Effector CD8-positive, alpha-beta T cell (primary cell): ENCODE results near the gene TNRC6A.
"Not testable (repeated sequence)": the region's sequence is repeated elsewhere in the genome, so short reads cannot be mapped to it uniquely, and the experiment has no call there.

Experiments used
- DNase-seq: peaks from one replicate; lab custom pipeline; 2025; lab: John Stamatoyannopoulos, UW
- total RNA-seq, 4 experiments: gene quantifications; one replicate each; lab custom pipeline; 2026; lab: John Stamatoyannopoulos, UW

The TNRC6A gene
- total RNA-seq = 111 to 211 (median 198) reads per million in 4 experiments

DNA sequence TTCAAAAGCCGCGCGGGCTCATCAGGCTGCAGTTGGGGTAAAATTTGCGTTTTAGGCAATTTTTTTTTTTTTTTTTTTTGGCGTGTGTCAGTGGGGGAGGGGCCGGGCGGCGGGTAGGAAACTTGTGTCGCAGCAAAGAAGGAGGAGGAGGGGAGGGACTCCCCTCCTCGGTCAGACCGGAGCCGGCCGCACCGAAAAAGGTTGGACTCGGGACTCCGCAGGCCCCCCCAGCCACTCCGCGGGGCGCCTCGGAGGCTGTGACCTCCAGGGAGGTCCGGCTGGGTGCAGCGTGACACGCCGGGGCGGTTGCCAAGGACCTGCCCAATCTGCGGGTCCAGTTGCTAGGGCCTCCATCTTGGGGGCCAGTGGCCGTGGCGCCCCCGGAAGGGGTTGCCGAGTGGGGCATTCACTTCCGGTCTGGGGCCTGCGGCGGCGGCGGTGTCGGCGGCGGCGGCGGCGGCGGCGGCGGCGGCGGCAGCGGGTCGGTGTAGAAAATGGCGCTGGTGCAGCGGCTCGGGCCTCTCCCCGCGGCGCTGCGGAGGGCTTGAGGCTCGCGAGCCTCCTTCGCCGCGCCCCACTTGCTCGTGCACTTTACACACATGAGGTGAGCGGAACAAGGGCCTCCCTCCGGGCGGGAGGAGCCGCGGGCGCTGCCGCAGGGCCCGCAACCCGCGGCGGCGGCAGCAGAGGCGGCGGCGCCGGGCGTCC lies at the start of gene TNRC6A:
TNRC6A (plus strand) TSS at position 409 of the 708 bp plus-strand sequence; CDS start at position 600, 191 bp downstream.
- peak; percentile 57 for DNase-seq

DNA sequence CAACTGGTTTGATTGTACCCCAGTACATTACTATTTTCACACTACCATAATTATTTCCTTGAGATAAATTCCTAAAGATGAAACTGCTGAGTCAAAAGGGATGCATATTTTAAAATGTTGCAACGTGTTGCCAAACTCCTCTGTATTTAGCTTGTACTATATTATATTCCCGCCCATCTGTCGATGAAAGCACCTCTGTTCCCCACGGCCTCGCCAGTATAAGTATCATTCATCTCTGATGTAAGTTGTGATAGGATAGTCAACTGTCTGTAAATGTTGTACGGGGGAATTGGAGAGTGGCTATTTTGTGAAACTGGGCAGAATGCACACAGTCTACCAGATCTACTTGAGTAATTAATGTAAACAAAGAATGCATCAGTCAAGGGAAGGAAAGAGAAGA lies 47.7 kb upstream of the TNRC6A start:
- DNase-seq = no peak

DNA sequence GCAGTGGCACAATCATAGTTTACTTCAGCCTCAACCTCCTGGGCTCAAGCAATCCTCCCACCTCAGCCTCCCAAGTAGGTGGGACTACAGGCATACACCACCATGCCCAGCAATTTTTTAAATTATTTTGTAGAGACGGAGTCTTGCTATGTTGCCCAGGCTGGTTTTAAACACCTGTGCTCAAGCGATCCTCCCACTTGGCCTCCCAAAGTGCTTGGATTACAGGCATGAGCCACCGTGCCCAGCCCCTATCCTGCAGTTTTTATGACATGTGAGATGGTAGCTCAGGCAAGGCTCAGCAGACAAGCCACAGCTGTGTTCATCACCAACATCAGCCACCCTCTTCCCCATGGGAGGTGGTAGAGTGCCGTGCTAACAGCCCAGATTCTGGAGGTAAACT lies 46.2 kb upstream of the TNRC6A start:
- no peak for DNase-seq

DNA sequence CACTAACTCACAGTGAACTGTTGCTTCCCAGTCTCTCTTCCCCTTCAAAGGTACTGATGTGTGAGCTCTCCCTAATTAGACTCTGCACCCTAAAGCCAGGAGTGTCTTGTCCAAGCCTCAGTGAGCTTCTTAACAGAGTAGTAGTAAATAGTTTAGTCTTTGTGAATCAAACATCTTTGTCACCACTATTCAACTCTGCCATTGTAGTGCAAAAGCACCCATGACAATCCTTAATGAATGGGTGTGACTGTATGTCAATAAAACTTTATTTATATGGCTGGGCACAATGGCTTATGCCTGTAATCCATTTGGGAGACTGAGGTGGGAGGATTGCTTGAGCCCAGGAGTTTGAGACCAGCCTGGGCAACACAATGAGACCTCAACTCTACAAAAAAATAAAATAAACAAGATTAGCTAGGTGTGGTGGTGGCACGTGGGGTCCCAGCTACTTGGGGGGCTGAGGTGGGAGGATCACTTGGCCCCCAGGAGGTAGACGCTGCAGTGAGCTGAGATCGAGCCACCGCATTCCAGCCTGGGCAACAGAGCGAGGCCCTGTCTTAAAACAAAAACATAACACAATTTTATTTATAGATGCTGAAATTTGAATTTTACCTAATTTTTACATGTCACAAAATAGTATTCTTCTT lies 45.5 kb upstream of the TNRC6A start:
- DNase-seq = no peak

DNA sequence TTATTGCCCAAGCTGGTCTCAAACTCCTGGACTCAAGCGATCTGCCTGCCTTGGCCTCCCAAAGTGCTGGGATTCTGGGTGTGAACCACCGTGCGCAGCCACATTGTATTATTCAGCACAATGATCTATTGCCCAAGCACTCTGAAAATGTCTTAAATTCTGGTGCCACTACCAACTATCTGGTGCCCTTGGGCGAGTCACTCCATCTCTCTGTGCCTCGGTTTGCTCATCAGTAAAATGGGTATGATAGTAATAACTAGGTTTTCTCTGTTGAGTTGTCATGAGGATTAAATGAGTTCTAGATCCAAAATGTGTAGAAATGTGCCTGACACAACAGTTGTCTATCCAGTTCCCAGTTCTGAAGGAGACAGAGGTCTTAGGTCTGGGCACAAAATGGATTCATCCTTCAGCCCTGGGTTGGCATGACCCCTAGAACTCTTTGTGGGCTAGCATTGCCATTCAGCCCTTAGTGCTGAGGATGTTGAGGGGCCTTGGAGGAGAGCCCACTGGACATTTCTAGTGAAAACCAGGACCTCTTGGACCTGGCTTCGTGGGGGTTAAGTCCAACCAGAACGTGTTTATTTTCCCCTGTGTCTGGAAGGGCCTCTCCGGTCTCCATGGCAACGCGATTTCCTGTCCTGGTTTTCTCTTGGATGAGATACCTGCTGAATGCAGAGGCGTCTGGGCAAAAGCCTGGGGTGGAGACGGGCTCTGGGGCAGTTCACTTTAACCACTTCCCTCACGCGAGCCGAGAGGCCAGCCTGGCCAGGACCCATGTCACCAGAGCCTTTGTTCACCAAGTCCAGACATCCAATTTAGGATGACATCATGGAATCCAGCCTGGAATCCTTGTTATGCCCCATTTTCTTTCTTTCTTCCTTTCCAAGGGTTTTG lies 43.7 kb upstream of the TNRC6A start:
- DNase-seq = no peak

DNA sequence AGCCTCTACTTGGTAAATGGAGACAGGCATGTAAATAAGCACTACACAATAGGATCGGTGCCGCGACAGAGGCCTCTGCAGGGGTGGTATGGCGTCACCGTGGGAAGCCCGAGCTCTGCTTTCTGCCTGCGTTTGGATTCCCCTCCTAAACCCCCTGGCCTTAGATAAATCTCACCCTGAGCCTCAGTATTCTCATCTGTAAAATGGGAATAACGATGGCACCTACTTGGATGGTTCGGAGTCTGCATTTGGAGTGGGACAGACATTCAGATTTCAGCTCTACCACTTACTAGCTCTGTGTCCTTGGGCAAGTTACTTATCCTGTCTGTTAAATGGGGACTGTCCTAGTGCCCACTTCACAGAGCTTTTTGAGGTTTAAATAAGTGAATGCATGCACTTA lies 42.8 kb upstream of the TNRC6A start:
- no peak for DNase-seq

- no peak for DNase-seq
Observed at GRCh38 chr16:24688359-24688758, 41.1 kb upstream of the TNRC6A start.

- no peak for DNase-seq
Observed at GRCh38 chr16:24689128-24689527, 40.3 kb upstream of the TNRC6A start.

- DNase-seq = no peak
Observed at GRCh38 chr16:24692854-24693253, 36.6 kb upstream of the TNRC6A start.

- no peak for DNase-seq
Observed at GRCh38 chr16:24694931-24695330, 34.5 kb upstream of the TNRC6A start.

DNA sequence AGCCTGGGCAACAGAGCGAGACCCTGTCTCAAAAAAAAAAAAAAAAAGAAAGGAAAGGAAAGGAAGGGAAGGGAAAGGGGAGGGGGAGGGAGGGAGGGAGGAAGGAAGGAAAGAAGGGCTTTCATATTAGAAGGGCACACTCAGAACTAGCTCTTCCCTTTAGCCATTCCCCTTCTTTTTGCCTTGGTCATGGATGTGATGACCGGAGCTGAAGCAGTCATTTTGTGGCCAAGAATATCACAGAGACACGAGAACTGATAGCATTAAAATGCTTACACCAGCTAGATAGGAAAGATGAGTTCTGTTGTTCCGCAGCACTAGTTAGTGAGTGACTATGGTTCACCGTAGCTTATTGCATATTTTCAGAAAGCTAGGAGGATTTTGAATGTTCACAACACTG lies 32.8 kb upstream of the TNRC6A start:
- no peak for DNase-seq

GRCh38 chr16:24698308-24698707 lies 31.1 kb upstream of the TNRC6A start:
- DNase-seq = no peak

GRCh38 chr16:24699151-24699723 lies 30.2 kb upstream of the TNRC6A start:
- no peak for DNase-seq

DNA sequence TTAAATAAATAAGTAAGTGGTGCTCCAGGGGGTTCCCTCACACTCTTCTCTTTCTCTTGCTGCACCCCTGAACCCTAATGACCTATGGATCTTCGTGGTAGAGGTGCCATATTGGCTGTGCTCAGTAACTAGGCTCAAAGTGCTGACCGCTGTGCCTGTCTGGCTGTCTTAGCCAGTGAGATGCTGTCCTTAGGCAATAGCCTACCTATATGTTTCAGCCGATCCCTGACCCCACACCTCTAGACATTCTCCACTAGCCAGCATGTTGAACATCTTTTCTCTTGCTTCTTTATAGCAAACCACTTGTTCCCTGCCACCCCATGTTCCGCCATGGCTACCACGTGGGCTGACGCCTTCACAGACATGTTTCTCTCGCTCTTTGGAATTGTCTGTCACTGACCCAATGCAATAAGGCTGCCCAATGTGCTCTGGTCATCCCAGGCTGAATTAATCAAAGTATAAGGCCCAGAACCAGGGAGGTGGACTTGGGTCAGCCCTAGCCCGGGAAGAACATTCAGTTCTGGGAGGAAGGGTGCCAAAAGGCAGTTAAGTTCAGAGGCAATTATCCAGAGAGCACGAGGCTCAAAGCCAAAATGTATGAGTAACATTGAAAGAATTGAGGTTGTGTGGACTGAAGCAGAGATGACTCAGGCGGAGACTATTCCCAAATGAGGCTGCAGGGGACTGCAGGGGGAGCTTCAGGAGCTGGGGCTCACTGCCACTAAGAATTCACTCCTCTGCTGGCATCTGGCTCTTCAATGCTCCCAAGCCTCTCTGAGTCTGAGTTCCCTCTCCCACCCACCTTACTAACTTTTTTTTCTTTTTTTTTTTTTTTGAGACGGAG lies 28.7 kb upstream of the TNRC6A start:
- DNase-seq = no peak

DNA sequence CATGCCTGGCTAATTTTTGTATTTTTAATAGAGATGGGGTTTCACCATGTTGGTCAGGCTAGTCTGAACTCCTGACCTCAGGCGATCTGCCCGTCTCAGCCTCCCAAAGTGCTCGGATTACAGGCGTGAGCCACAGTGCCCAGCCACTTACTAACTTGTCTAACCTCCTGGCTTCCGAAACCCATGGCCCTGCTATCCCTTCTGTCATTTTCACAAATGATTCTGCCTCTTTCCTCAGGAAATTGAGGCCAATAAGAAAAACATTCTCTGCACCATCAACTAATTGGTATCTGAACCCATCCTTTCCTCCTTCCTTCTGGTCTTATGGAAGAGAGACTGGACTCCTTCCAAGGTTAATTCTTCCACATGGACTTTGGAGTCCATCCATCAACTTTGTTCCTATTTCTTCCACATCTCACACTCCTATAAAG lies 27.9 kb upstream of the TNRC6A start:
- DNase-seq = no peak

DNA sequence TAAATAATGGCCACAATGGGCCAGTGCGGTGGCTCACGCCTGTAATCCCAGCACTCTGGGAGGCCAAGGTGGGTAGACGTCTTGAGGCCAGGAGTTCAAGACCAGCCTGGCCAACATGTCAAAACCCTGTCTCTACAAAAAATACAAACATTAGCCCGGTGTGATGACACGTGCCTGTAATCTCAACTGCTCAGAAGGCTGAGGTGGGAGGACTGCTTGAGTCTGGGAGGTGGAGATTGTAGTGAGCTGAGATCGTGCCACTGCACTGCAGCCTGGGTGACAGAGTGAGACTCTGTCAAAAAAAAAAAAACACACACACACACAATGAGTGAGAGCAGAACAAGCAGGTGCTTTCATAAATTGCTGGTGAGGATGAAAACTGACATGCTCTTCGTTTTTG lies 21.7 kb upstream of the TNRC6A start:
- DNase-seq = not testable (repeated sequence)

DNA sequence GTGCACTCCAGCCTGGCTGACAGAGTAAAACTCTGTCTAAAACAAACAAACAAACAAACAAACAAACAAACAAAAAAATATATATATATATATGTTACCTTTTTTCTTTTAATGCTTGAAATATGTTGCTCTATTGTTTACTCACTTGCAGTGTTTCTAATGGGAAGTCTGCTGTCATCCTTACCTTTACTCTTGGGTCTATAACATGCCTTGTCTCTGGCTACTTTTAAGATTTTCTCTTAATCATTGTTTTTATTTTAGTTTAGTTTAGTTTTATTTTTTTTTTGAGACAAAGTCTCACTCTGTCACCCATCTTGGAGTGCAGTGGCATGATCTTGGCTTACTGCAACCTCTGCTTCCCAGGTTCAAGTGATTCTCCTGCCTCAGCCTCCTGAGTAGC lies 16.1 kb upstream of the TNRC6A start:
- no peak for DNase-seq

DNA sequence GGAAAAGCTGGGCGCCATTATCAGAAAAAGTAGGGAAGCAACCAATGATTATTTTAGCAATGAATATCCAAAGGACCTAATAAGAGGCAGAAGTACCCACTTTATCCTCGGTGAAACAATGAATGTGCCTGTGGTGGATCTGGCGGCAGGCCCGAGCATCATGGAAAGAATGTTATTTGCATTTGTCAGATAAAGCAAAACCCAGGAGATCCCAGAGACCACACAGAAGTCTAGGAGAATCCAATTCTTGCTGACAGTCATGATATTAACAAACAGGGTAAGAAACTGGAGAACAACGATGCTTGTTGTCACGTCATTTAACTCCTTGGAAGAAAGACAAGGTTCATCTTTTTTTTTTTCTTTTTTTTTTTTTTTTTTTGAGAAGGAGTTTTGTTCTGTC lies 12.0 kb upstream of the TNRC6A start:
- no peak for DNase-seq

- no peak for DNase-seq
Observed at GRCh38 chr16:24718967-24719521, 10.4 kb upstream of the TNRC6A start.

DNA sequence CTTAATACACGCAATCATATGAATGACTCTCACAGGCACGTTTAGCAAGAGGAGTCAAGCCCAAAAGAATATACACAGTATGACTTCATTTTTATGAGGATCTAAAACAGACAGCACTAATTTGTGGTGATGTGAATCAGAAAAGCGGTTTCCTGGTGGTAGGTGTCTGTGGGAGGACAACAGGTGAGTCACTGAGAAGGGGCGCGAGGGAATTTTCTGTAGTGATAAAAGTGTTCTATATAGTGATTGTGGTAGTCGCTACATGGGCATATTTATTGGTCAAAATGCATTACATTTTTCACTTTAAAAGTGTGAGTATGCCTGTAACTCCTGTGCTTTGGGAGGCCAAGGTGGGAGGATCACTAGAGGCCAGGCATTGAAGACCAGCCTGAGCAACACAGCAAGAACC lies 7.6 kb upstream of the TNRC6A start:
- DNase-seq = no peak

DNA sequence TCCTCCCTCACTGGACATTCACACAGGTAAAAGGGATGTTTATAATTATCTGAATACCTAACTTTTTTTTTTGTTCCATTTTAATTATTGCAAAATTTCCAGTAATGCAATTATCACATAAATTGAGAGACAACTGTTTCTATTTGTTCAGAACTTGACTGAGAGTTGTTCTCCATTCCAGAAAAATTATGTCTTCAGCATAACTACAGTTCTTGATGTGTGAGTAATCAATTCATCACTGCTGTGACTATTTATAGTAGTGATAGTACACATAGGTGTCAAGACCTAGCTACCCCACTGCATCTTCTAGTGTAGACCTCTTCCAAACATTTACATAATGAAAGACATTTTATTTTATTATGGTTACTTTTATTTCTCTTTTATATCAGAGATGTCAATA lies 5.8 kb upstream of the TNRC6A start:
- DNase-seq = no peak
